Head of caudate nucleus (tissue), 42 donors: ENCODE data around the gene KRTAP2-1.
"Not testable (repeated sequence)": the region's sequence is repeated elsewhere in the genome, so short reads cannot be mapped to it uniquely, and the experiment has no call there.

Experiments
- DNase-seq, 42 donors: peaks; one replicate each; pipeline versions ENCODE4 v3.0.0 to v3.0.0-alpha.2; 2020 to 2021; ENCODE audit warnings: mixed read lengths in 7 of 42
- intact Hi-C: fragments of 100-400 bp; cut with DNase I; formaldehyde crosslinking; loops from one replicate; pipeline ENCODE4 v1.15.0; 2022

The KRTAP2-1 gene

GRCh38 chr17:41059276-41060051, 12.3 kb upstream of the KRTAP2-1 start:
- intact Hi-C loops, DNase-seq: not testable (repeated sequence)

- DNase-seq: no peak
- intact Hi-C loops: no loop called here
Observed at GRCh38 chr17:41058741-41059140, 11.6 kb upstream of the KRTAP2-1 start.

GRCh38 chr17:41057547-41057946, 10.4 kb upstream of the KRTAP2-1 start:
- DNase-seq: no peak
- intact Hi-C loops: no loop called here

GRCh38 chr17:41055130-41055529, 8.0 kb upstream of the KRTAP2-1 start, which contains the start of gene KRTAP2-2:
KRTAP2-2 (minus strand) TSS chr17:41055230; CDS start chr17:41055211, 19 bp downstream.
- DNase-seq, intact Hi-C loops: not testable (repeated sequence)

GRCh38 chr17:41054556-41054955, 7.4 kb upstream of the KRTAP2-1 start:
- intact Hi-C loops, DNase-seq: not testable (repeated sequence)

- intact Hi-C loops: no loop called here
- DNase-seq: no peak
Observed at GRCh38 chr17:41054025-41054424, 6.9 kb upstream of the KRTAP2-1 start.

- intact Hi-C loops: no loop called here
- no peak for DNase-seq
Observed at GRCh38 chr17:41052566-41052965, 5.5 kb upstream of the KRTAP2-1 start.

GRCh38 chr17:41049110-41049509, 2.0 kb upstream of the KRTAP2-1 start:
- DNase-seq: no peak
- intact Hi-C loops: no loop called here

GRCh38 chr17:41048441-41048840, 1.3 kb upstream of the KRTAP2-1 start:
- intact Hi-C loops: no loop called here

GRCh38 chr17:41042953-41043352, 4.2 kb downstream of the KRTAP2-1 start:
- DNase-seq: no peak
- intact Hi-C loops: no loop called here

More at GRCh38 chr17:41048441-41048840, 1.3 kb upstream of the KRTAP2-1 start:
- DNase-seq: no peak

GRCh38 chr17:41040783-41041571, 6.1 kb downstream of the KRTAP2-1 start, which contains the start of gene KRTAP1-1:
KRTAP1-1 (minus strand) TSS chr17:41041450; CDS start chr17:41041397, 53 bp downstream.
- DNase-seq: peak in 8 of 42 donors; percentile 2 to 49 (median 12)
- intact Hi-C loops: not testable (repeated sequence)

- intact Hi-C loops: no loop called here
- no peak for DNase-seq
Observed at GRCh38 chr17:41037853-41038350, 9.2 kb downstream of the KRTAP2-1 start.

GRCh38 chr17:41034346-41034935, 12.7 kb downstream of the KRTAP2-1 start, which contains the start of gene KRTAP1-3:
KRTAP1-3 (minus strand) TSS chr17:41034874; CDS start chr17:41034821, 53 bp downstream.
- DNase-seq, intact Hi-C loops: not testable (repeated sequence)

- DNase-seq: no peak
Observed at GRCh38 chr17:41029633-41030245, 17.4 kb downstream of the KRTAP2-1 start, which contains the start of gene KRTAP1-4. KRTAP1-4 (minus strand) TSS chr17:41030195; CDS start chr17:41030078, 117 bp downstream.

GRCh38 chr17:41026715-41027471, 20.2 kb downstream of the KRTAP2-1 start, which contains the start of gene KRTAP1-5:
KRTAP1-5 (minus strand) TSS chr17:41027208; CDS start chr17:41027155, 53 bp downstream.
- no peak for DNase-seq
- intact Hi-C loops: no loop called here

More at GRCh38 chr17:41029633-41030245, 17.4 kb downstream of the KRTAP2-1 start, which contains the start of gene KRTAP1-4:
- intact Hi-C loops: no loop called here

GRCh38 chr17:41024697-41025096, 22.4 kb downstream of the KRTAP2-1 start:
- no peak for DNase-seq
- intact Hi-C loops: no loop called here

GRCh38 chr17:41020336-41020735, 26.8 kb downstream of the KRTAP2-1 start:
- DNase-seq: no peak
- intact Hi-C loops: no loop called here

- intact Hi-C loops: no loop called here
- no peak for DNase-seq
Observed at GRCh38 chr17:41019415-41019814, 27.7 kb downstream of the KRTAP2-1 start.
